Gastroesophageal sphincter (tissue), 4 donors: ENCODE data around the gene PLEKHM3. TPM values are rescaled to one million over a fixed set of nuclear protein-coding genes. Genes with fewer than 3 reads are reported as not detected.

ENCODE experiments used
- ATAC-seq: fragments of 150-250 bp; one replicate; pipeline ENCODE4 v1.9.1; 2016; ENCODE audit warnings: mild to moderate bottlenecking, moderate library complexity
- H3K27ac ChIP-seq, 4 donors: fragments of 200-600 bp; sonication (generic) in 3 of 4; 1 replicate in 3 of 4; 2 replicates in 1 of 4; pipeline ENCODE4 v1.5.1; 2016 to 2019
- H3K27me3 ChIP-seq: fragments of 200-600 bp; sonication (generic); one replicate; pipeline ENCODE4 v1.5.1; 2019
- H3K36me3 ChIP-seq, 2 donors: fragments of 200-600 bp; sonication (generic); one replicate each; pipeline ENCODE4 v1.5.1; 2019; ENCODE audit warnings: control low read depth in 1 of 2
- H3K4me1 ChIP-seq, 3 donors: fragments of 200-600 bp; sonication (generic); 1 replicate in 2 of 3; 2 replicates in 1 of 3; pipeline ENCODE4 v1.5.1; 2016 to 2019; ENCODE audit warnings: control low read depth in 2 of 3
- H3K4me3 ChIP-seq, 2 donors: fragments of 200-600 bp; sonication (generic); one replicate each; pipeline ENCODE4 v1.5.1; 2019; ENCODE audit warnings: mild to moderate bottlenecking in 1 of 2, moderate library complexity in 1 of 2
- H3K9me3 ChIP-seq, 3 donors: fragments of 200-600 bp; sonication (generic); one replicate each; pipeline ENCODE4 v1.5.1; 2017 to 2019; ENCODE audit warnings: control low read depth in 2 of 3
- EP300 ChIP-seq: sonication (generic); formaldehyde crosslinking; IDR thresholded peaks from one replicate; pipeline ENCODE4 v1.6.1; 2017; ENCODE audit warnings: antibody characterized with exemption, mild to moderate bottlenecking
- POLR2A ChIP-seq, 2 donors: fragments of 450-650 bp; IDR thresholded peaks; one replicate each; pipeline ENCODE4 v1.6.1; 2017; ENCODE audit warnings: antibody characterized with exemption in 2 of 2, mild to moderate bottlenecking in 2 of 2, moderate library complexity in 1 of 2
- POLR2AphosphoS5 ChIP-seq: sonication (generic); formaldehyde crosslinking; IDR thresholded peaks from one replicate; pipeline ENCODE4 v1.6.1; 2017; ENCODE audit warnings: antibody characterized with exemption
- WGBS, 2 donors: methylation state at CpG; one replicate each; pipeline ENCODE4 v1.1.5; 2018; ENCODE audit warnings: low coverage in 1 of 2; 5-methylcytosine and 5-hydroxymethylcytosine counted together
- total RNA-seq, 4 donors: library from RNA; depleted of rRNA; stranded (reverse); fragments of >200 nt; gene quantifications; one replicate each; pipeline ENCODE4 v1.1.0, GENCODE V29; 2016
- TF ChIP-seq, protein P1 (sequence below), 4 experiments: fragments of 200-600 bp in 2 of 4; fragments of 450-650 bp in 2 of 4; sonication (generic) in 1 of 4; IDR thresholded peaks; one replicate each; pipeline ENCODE4 v1.5.1; 2017 to 2019; ENCODE audit warnings: antibody characterized with exemption in 4 of 4, mild to moderate bottlenecking in 2 of 4, moderate library complexity in 2 of 4

PLEKHM3 gene
- total RNA-seq, 4 donors from 2014 or later = 21.4 to 35.5 (median 29.7) TPM

- Histone ChIP-seq H3K4me3 (no peak overlapping the region), H3K9me3 (no peaks in the 10 kb centered on the region), H3K27ac (no peak overlapping the region), H3K36me3 (peaks cover 7 to 19% of the 10 kb centered on the region in 2 donors), H3K4me1 (peaks cover 0 to 3% (median 0%) of the 10 kb centered on the region in 3 donors), H3K27me3 (no peaks in the 10 kb centered on the region)
- TF ChIP-seq POLR2AphosphoS5 (no peak), POLR2A (IDR thresholded peaks at IDR 0.05) (no peak), EP300 (no peak)
- TF ChIP-seq, protein P1, sequence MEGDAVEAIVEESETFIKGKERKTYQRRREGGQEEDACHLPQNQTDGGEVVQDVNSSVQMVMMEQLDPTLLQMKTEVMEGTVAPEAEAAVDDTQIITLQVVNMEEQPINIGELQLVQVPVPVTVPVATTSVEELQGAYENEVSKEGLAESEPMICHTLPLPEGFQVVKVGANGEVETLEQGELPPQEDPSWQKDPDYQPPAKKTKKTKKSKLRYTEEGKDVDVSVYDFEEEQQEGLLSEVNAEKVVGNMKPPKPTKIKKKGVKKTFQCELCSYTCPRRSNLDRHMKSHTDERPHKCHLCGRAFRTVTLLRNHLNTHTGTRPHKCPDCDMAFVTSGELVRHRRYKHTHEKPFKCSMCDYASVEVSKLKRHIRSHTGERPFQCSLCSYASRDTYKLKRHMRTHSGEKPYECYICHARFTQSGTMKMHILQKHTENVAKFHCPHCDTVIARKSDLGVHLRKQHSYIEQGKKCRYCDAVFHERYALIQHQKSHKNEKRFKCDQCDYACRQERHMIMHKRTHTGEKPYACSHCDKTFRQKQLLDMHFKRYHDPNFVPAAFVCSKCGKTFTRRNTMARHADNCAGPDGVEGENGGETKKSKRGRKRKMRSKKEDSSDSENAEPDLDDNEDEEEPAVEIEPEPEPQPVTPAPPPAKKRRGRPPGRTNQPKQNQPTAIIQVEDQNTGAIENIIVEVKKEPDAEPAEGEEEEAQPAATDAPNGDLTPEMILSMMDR (IDR thresholded peaks at IDR 0.05) = no peak
- ATAC-seq = no peak
- WGBS, 2 donors = 65 to 94% methylated on average over 2 of the region's 2 CpGs
These were observed 49.4 kb downstream of the PLEKHM3 start for GRCh38 chr2:207975921-207976320.

- TF ChIP-seq POLR2AphosphoS5 = no peak
- TF ChIP-seq, protein P1 (IDR thresholded peaks at IDR 0.05) = no peak
- no peak for TF ChIP-seq POLR2A (IDR thresholded peaks at IDR 0.05)
- TF ChIP-seq EP300 = no peak
- H3K9me3 ChIP-seq = no peaks in the 10 kb centered on the region
- 75 to 78% methylated on average over 2 to 5 of the region's 5 CpGs for WGBS, 2 donors
- ATAC-seq = no peak
- H3K36me3 ChIP-seq = peaks cover 7 to 19% of the 10 kb centered on the region in 2 donors
- peaks cover 0 to 16% (median 3%) of the 10 kb centered on the region in 3 donors for H3K4me1 ChIP-seq
- no peak overlapping the region for H3K4me3 ChIP-seq
- H3K27ac ChIP-seq = no peak overlapping the region
- H3K27me3 ChIP-seq = no peaks in the 10 kb centered on the region
These were observed 51.1 kb downstream of the PLEKHM3 start for GRCh38 chr2:207974216-207974605.

- Histone ChIP-seq H3K36me3 (peaks cover 0 to 2% of the 10 kb centered on the region in 2 donors), H3K4me1 (peaks cover 0 to 16% (median 3%) of the 10 kb centered on the region in 3 donors)
These were observed 54.5 kb downstream of the PLEKHM3 start for GRCh38 chr2:207970826-207971180.

DNA sequence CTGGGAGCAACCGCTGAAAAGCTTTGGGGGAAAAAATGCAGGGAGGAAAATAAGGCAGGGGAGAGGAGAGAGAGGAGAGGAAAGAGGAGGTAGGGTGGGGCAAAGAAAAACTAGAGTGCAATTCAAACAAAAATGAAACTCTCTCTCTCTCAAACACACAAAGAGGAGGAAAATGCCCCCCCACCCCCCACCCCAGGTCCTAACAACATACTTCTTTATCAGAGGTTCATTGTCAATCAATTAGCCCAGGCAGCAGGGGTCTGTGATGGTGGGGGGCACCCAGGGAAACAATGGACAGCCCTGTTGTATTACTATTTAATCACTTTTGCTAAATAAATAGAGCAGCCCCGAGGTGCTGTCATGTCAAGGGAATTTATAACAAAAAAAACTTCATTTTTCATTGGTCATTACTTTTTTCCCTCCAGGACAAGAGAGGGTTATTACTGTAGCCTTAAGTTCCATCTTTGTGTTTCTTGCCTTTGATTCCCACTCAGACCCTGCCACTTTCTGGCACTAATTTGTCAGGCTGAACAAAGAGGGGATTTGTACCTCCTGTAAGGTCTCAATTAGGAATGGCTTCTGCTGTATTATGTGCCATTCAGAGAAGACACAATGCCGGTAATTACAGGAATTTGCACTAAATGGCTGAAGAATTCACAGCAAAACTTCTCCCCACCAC, 55.0 kb downstream of the PLEKHM3 start:
- Histone ChIP-seq H3K4me1 (peaks cover 0 to 16% (median 3%) of the 10 kb centered on the region in 3 donors), H3K36me3 (no peaks in the 10 kb centered on the region), H3K4me3 (no peak overlapping the region), H3K9me3 (no peaks in the 10 kb centered on the region), H3K27ac (no peak overlapping the region), H3K27me3 (no peaks in the 10 kb centered on the region)
- ATAC-seq = no peak
- WGBS, 2 donors = 20 to 71% methylated on average over 1 to 3 of the region's 3 CpGs
- TF ChIP-seq POLR2A (IDR thresholded peaks at IDR 0.05) = no peak
- no peak for TF ChIP-seq POLR2AphosphoS5
- no peak for TF ChIP-seq EP300
- TF ChIP-seq, protein P1 (IDR thresholded peaks at IDR 0.05) = no peak

More at GRCh38 chr2:207970826-207971180, 54.5 kb downstream of the PLEKHM3 start:
- TF ChIP-seq POLR2AphosphoS5 (no peak), POLR2A (IDR thresholded peaks at IDR 0.05) (no peak)
- TF ChIP-seq, protein P1 (IDR thresholded peaks at IDR 0.05) = no peak
- no peak overlapping the region for H3K27ac ChIP-seq
- H3K9me3 ChIP-seq = no peaks in the 10 kb centered on the region
- no peak for ATAC-seq
- H3K27me3 ChIP-seq = no peaks in the 10 kb centered on the region
- no peak overlapping the region for H3K4me3 ChIP-seq

GRCh38 chr2:207969249-207969648, 56.1 kb downstream of the PLEKHM3 start:
- 80 to 89% methylated on average over 1 to 2 of the region's 2 CpGs for WGBS, 2 donors
- H3K9me3 ChIP-seq = no peaks in the 10 kb centered on the region
- H3K4me3 ChIP-seq = no peak overlapping the region
- no peak for ATAC-seq
- H3K4me1 ChIP-seq = peaks cover 0 to 16% (median 3%) of the 10 kb centered on the region in 3 donors
- no peaks in the 10 kb centered on the region for H3K27me3 ChIP-seq
- no peak overlapping the region for H3K27ac ChIP-seq
- no peak for TF ChIP-seq POLR2A (IDR thresholded peaks at IDR 0.05)
- TF ChIP-seq EP300 = no peak
- TF ChIP-seq, protein P1 (IDR thresholded peaks at IDR 0.05) = no peak
- H3K36me3 ChIP-seq = no peaks in the 10 kb centered on the region
